ENCODE data around the gene KCNH3.

KCNH3 gene

GRCh38 chr12:49546481-49546880 lies 7.7 kb downstream of the KCNH3 start:
- no peak for DNase-seq

GRCh38 chr12:49547090-49547690 lies 8.4 kb downstream of the KCNH3 start:
- no peak for DNase-seq

- no peak for DNase-seq
Measured at GRCh38 chr12:49548481-49548821, 9.6 kb downstream of the KCNH3 start.

GRCh38 chr12:49548822-49549648 lies 10.2 kb downstream of the KCNH3 start:
- DNase-seq = peak in 1 of 2 donors; percentile 30

- no peak for DNase-seq
Measured at GRCh38 chr12:49549735-49550692, 11.2 kb downstream of the KCNH3 start.

DNA sequence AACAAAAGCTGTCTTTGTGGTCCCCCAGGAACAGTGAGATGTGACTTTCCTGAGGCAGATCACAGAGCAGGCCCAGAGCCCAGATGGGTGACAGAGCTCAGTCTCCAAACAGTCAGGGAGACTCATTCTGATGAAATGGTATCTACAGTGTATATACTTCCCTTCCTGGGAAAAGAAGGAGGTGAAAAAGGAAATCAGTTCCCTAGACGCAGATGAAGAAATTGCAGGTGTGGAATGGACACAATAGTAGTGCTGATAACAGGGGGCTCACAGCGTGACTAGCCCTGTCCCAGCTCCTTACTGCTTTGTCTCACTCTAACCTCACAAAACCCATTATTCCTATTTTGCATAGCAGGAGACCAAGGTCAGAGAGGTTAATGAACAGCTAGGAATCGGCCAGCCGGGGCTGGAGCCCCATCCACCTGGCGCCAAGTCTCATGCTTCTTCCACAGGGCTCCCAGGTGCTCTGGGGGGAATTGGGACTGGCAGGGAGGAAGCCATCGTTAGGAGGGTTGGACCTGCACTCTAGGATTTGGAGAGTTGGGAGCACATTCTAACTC lies 11.9 kb downstream of the KCNH3 start:
- no peak for DNase-seq

GRCh38 chr12:49552014-49552413 lies 13.2 kb downstream of the KCNH3 start:
- DNase-seq = no peak

DNA sequence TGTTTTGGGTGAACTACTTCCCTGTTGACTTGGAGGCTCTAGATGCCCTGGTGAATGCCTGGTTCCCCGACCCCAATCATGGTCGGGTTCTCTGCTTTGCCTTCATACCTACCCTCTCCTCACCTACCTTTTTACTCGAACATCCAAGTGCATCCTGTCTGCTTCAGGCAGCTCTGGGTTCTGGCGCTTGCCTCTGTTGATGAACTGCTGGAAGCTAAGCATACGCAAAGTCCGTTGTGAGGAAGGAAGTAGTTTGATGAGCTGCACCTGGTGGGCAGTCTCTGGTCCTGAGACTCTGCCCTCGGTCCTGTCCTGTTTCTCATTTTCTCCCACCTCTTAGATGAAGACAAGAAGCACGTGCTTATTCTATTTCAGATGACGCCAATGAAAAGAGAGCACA lies 13.6 kb downstream of the KCNH3 start:
- DNase-seq = no peak

- no peak for DNase-seq
Measured at GRCh38 chr12:49552899-49553298, 14.1 kb downstream of the KCNH3 start.

GRCh38 chr12:49553512-49554088 lies 14.8 kb downstream of the KCNH3 start:
- peak in 1 of 2 donors; percentile 66 for DNase-seq

- DNase-seq = no peak
Measured at GRCh38 chr12:49554266-49554665, 15.4 kb downstream of the KCNH3 start.

DNA sequence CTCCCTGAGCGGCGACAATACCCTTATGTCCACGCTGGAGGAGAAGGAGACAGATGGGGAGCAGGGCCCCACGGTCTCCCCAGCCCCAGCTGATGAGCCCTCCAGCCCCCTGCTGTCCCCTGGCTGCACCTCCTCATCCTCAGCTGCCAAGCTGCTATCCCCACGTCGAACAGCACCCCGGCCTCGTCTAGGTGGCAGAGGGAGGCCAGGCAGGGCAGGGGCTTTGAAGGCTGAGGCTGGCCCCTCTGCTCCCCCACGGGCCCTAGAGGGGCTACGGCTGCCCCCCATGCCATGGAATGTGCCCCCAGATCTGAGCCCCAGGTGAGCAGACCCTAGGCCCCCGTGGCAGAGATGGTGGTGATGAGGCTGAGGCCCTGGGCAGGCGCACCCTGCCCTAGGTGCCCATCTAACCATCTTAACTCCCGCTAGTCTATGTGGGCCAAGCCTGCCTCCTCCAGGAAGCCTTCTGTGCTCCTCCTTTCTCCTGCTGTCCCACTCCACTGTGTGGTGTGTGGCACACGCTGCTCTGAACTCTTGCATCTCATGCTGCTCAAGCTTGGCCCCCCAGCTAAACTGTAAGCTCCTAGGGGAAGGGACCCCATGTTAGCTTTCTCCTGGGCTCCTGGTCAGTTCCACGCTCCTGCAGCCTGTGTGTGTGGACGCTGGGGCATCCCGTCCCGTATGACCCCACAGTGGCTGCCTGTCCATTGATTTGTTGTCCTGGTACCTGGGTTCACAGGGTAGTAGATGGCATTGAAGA lies 17.0 kb downstream of the KCNH3 start:
- DNase-seq = no peak

- no peak for DNase-seq
Measured at GRCh38 chr12:49556391-49557186, 17.8 kb downstream of the KCNH3 start.

DNA sequence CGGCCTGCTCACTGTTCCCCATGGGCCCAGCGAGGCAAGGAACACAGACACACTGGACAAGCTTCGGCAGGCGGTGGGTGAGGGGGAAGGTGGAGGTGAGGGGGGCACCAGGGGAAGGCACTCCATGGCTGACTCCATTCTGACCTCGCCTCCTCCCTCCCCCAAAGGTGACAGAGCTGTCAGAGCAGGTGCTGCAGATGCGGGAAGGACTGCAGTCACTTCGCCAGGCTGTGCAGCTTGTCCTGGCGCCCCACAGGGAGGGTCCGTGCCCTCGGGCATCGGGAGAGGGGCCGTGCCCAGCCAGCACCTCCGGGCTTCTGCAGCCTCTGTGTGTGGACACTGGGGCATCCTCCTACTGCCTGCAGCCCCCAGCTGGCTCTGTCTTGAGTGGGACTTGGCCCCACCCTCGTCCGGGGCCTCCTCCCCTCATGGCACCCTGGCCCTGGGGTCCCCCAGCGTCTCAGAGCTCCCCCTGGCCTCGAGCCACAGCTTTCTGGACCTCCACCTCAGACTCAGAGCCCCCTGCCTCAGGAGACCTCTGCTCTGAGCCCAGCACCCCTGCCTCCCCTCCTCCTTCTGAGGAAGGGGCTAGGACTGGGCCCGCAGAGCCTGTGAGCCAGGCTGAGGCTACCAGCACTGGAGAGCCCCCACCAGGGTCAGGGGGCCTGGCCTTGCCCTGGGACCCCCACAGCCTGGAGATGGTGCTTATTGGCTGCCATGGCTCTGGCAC lies 18.5 kb downstream of the KCNH3 start:
- DNase-seq = no peak

- DNase-seq = no peak
Measured at GRCh38 chr12:49557917-49558215, 19.0 kb downstream of the KCNH3 start.

GRCh38 chr12:49558526-49558925 lies 19.7 kb downstream of the KCNH3 start:
- DNase-seq = no peak

DNA sequence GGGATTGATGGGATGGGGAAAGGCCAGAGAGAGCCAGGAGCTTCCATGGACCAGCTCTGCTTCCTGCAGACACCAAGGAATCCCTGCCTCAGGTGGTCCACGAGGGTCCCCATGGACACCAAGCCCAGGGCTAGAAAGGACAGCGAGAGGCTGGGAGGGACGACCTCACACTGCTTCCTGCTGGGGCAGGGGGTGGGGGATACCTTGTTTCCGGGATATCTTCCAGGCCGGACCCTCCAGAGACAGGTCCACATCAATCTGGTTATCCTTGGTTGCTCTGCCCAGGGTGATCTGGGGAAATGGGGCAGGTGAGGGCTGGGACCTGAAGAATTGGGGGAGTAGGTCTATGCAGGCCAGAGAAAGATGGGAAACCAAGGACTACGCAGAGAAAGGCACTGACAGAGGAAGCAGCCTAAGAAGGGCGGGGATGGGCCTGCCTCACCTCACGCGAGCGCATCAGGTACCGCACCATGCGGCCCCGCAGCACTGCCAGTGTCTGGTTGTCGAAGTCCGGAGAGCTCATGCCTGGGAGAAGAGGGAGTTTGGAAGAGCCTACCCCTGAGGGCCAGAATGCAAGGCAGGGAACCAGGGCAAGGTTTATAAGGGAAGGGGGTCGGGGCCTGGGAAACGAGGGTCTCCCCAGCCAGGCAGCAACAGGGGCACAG lies 20.3 kb downstream of the KCNH3 start:
- DNase-seq = no peak

GRCh38 chr12:49560695-49561094 lies 21.9 kb downstream of the KCNH3 start:
- DNase-seq = no peak

DNA sequence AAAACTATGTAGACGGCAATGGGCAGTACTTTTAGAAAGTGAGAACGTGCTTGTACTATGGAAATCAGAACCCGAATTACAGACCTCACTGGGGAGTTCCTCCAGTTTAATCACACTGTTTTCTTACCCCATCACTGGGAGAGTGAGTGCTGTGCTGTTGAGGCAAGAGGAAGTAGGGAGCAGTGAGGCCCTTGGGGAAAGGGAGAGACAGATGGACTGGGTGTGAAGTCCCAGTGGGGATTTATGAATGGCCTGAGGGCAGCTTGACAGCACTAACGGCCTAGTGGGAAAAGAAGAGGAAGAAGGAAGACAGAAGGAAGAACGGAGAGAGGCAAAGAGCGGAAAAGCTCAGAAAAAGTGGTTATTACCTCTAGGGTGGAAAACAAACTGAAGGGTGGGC lies 23.4 kb downstream of the KCNH3 start:
- DNase-seq = no peak

GRCh38 chr12:49562831-49563230 lies 24.0 kb downstream of the KCNH3 start:
- DNase-seq = no peak
